ENCODE results near the gene A1CF. TPM values are rescaled to one million over a fixed set of nuclear protein-coding genes. Genes with fewer than 3 reads are reported as not detected.

Gene A1CF
- polyA plus RNA-seq, 2 of the 4 experiments (the other 2 are of a cell fraction) = 0.25 to 0.80 TPM

GRCh38 chr10:50850578-50851230, 34.7 kb downstream of the A1CF start (continued):
- TF ChIP-seq, protein P1, sequence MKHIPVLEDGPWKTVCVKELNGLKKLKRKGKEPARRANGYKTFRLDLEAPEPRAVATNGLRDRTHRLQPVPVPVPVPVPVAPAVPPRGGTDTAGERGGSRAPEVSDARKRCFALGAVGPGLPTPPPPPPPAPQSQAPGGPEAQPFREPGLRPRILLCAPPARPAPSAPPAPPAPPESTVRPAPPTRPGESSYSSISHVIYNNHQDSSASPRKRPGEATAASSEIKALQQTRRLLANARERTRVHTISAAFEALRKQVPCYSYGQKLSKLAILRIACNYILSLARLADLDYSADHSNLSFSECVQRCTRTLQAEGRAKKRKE (CRISPR knock-in tag; IDR thresholded peaks at IDR 0.05; ENCODE audit: low read depth) = no peak
- no peak for TF ChIP-seq RCOR1 (IDR thresholded peaks at IDR 0.05; ENCODE audit: low read depth, low read length)
- no peak for TF ChIP-seq BCL3 (IDR thresholded peaks at IDR 0.05)
- no peak for TF ChIP-seq CHD2 (IDR thresholded peaks at IDR 0.05; ENCODE audit: low read length, partially characterized antibody)
- no peak for TF ChIP-seq HMGXB4 (CRISPR knock-in tag; IDR thresholded peaks at IDR 0.05; ENCODE audit: borderline replicate concordance)
- TF ChIP-seq HOXA7 (CRISPR knock-in tag; IDR thresholded peaks at IDR 0.05) = no peak
- TF ChIP-seq ZNF302 (CRISPR knock-in tag; IDR thresholded peaks at IDR 0.05) = no peak
- TF ChIP-seq ESRRA (IDR thresholded peaks at IDR 0.05; ENCODE audit: borderline replicate concordance, low read length) = no peak

GRCh38 chr10:50846753-50847152, 38.7 kb downstream of the A1CF start:
- H3K4me3 ChIP-seq = no peak overlapping the region
- POLR2A ChIA-PET = no interaction called here
- ATAC-seq (peak; percentile 34 to 70; a peak in 3 of 6 replicates), DNase-seq (ENCODE audit: low read depth in 1 of 2, low spot score in 1 of 2) (peak in 1 of 2 experiments; percentile 9), FAIRE-seq (no peak)
- peaks cover 5% of the 10 kb centered on the region; the same call in 1 of the 3 replicates for H3K4me1 ChIP-seq
- no peaks in the 10 kb centered on the region for H3K9me3 ChIP-seq
- CTCF ChIA-PET = no interaction called here
- 0% methylated on average over 1 of the region's 1 CpG for WGBS (ENCODE audit: missing lambda C conversion rate)
- no peak overlapping the region for H3K27ac ChIP-seq
- H3K4me2 ChIP-seq = no peak overlapping the region
- no peak for TF ChIP-seq RARB (CRISPR knock-in tag; IDR thresholded peaks at IDR 0.05)
- TF ChIP-seq CEBPB (IDR thresholded peaks at IDR 0.05) = no peak
- no peak for TF ChIP-seq CBX8 (IDR thresholded peaks at IDR 0.05)
- TF ChIP-seq PHF8 (IDR thresholded peaks at IDR 0.05; ENCODE audit: borderline replicate concordance, low read depth) = no peak
- no peak for TF ChIP-seq HOXA7 (CRISPR knock-in tag; IDR thresholded peaks at IDR 0.05)
- TF ChIP-seq, protein P2, sequence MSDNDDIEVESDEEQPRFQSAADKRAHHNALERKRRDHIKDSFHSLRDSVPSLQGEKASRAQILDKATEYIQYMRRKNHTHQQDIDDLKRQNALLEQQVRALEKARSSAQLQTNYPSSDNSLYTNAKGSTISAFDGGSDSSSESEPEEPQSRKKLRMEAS (IDR thresholded peaks at IDR 0.05) = no peak

DNA sequence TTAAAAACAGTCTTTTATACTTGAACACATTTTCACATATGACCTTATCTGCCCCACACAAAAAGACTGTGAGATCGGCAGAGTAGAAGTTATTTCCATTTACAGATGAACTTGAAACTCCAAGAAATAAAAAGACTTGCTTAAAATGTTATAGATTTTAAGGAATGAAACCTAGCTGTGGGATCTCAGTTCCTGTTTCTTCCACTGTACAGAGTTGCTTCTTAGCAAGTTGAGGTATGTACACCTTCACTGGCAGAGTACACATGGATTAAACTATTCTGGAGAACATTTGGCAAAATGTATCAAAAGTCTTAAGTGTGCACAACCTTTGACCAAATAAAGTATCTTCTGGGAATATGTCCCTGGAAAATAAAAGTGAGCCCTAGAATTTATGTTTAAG, 48.3 kb downstream of the A1CF start:
- Histone ChIP-seq H3K4me3 (no peak overlapping the region), H3K27ac (no peak overlapping the region), H3K4me2 (no peak overlapping the region), H3K4me1 (no peaks in the 10 kb centered on the region), H3K9me3 (no peaks in the 10 kb centered on the region)
- FAIRE-seq (no peak), DNase-seq (ENCODE audit: low read depth in 1 of 2, low spot score in 1 of 2) (no peak), ATAC-seq (no peak)
- WGBS (ENCODE audit: missing lambda C conversion rate) = 18% methylated on average over 1 of the region's 1 CpG
- ChIA-PET POLR2A (no interaction called here), CTCF (no interaction called here)
- TF ChIP-seq HOXB13 (CRISPR knock-in tag; IDR thresholded peaks at IDR 0.05; ENCODE audit: low read depth) (no peak), JUNB (IDR thresholded peaks at IDR 0.05) (no peak), CHD2 (IDR thresholded peaks at IDR 0.05; ENCODE audit: low read length, partially characterized antibody) (no peak), KDM5A (IDR thresholded peaks at IDR 0.05) (no peak), BHLHE40 (IDR thresholded peaks at IDR 0.05; ENCODE audit: low read depth, low read length) (no peak), MAZ (IDR thresholded peaks at IDR 0.05; ENCODE audit: borderline replicate concordance, low read depth, low read length) (no peak), POLR2AphosphoS2 (conservative IDR thresholded peaks at IDR 0.05; ENCODE audit: low read length) (no peak), ZNF302 (CRISPR knock-in tag; IDR thresholded peaks at IDR 0.05) (no peak), RAD21 (conservative IDR thresholded peaks at IDR 0.05 in 1 of 2, IDR thresholded peaks at IDR 0.05 in 1 of 2) (no peak), KDM1A (IDR thresholded peaks at IDR 0.05; ENCODE audit: low read depth) (no peak), FOSL2 (IDR thresholded peaks at IDR 0.05) (no peak), FOSL2 (CRISPR knock-in tag; IDR thresholded peaks at IDR 0.05) (no peak), NFE2L2 (conservative IDR thresholded peaks at IDR 0.05; ENCODE audit: low read length) (no peak)
- TF ChIP-seq, protein P2 (IDR thresholded peaks at IDR 0.05) = no peak
